Dorsolateral prefrontal cortex (tissue), 118 donors: ENCODE results near the gene RPSA. TPM values are rescaled to one million over a fixed set of nuclear protein-coding genes. Genes with fewer than 3 reads are reported as not detected.

Experiments used
- total RNA-seq, 120 experiments: library from RNA; stranded (reverse); gene quantifications; one replicate each; pipeline versions ENCODE4 v1.2.3 to v1.2.4, GENCODE V29; 2022

RPSA gene
- total RNA-seq, 120 experiments from 2014 or later: 285 to 584 (median 399) TPM

Other genes starting within 250 kb of the RPSA start
- gene XIRP1, start 214.1 kb upstream of the RPSA start, total RNA-seq: under 1 TPM in 41 of 120 experiments, not detected in 79; 0.06 to 0.38 (median 0.17) TPM
- 10 to 100 TPM in 97 of 120 experiments, 1 to 10 TPM in 23; 1.4 to 62.4 (median 16.5) TPM for gene CX3CR1, start 126.7 kb upstream of the RPSA start, total RNA-seq
- under 1 TPM in 1 of 120 experiments, not detected in 119; 0.38 TPM for gene CCR8, start 77.0 kb upstream of the RPSA start, total RNA-seq
- 10 to 100 TPM; 16.2 to 32.9 (median 23.4) TPM for gene SLC25A38, start 23.4 kb upstream of the RPSA start, total RNA-seq
- 1,000 to 10,000 TPM in 11 of 120 experiments, 100 to 1,000 TPM in 101, 10 to 100 TPM in 8; 40.9 to 1,548 (median 379) TPM for gene MOBP, start 61.0 kb downstream of the RPSA start, total RNA-seq